ENCODE measurements around the gene USP7. TPM values are rescaled to one million over a fixed set of nuclear protein-coding genes. Genes with fewer than 3 reads are reported as not detected.

Gene USP7
- polyA plus RNA-seq, 1 of the 3 experiments (the other 2 are of a cell fraction), result 8.6 TPM

DNA sequence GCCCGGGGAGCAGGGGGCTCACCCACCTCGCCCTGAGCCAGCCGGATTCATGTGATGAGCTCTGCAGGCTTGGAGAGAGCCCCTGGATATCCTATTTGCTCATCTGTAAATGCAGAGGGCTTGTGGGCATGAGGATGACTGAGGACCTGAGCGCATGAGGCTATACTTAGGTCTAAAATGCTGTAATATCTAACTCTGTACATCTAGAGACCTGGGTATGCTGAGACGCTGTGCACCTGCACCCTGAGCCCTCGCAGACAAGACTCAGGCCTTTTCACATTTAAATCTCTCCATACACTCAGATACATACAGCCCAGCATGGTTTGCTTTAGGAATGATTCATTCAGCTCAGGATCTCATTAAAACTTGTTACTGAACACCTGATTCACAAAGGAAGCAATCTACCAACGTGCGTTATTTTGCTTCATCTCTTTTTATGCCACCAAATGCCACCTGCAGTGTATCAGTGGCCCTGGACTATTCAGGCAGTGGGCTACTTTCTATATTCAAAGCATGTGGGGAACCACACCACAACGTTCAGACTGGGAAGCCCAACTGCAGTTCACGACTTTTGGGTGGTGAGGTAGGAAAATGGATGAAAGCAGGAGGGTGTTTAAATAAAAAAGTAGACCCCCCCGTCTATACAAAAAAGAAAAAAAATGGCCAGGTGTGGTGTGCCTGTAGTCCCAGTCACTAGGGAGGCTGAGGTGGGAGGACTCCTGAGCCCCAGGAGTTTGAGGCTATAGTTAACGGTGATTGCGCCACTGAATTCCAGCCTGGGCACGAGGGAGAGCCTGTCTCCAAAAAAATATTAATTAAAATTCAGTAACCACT, 12.0 kb downstream of the USP7 start:
- H3F3A ChIP-seq (replicated peaks; ENCODE audit: insufficient read depth), result peaks cover 3% of the 10 kb centered on the region
- H4K20me1 ChIP-seq (ENCODE audit: insufficient read depth), result peaks cover 95% of the 10 kb centered on the region
- H3K4me1 ChIP-seq (ENCODE audit: control insufficient read depth in 1 of 2, insufficient read depth in 2 of 2, low read depth in 1 of 2, low read length in 1 of 2), result peaks cover 21 to 55% of the 10 kb centered on the region in 2 experiments
- 85% methylated on average over 13 of the region's 14 CpGs for WGBS (ENCODE audit: low lambda C conversion rate)
- peak overlapping the region in 1 of 2 experiments; percentile 14; a peak in 1 of 4 replicates for H3K27ac ChIP-seq (ENCODE audit: low read depth in 2 of 2, low read length in 1 of 2)
- TF ChIP-seq USF1 (IDR thresholded peaks at IDR 0.05; ENCODE audit: borderline replicate concordance, low read depth) (no peak), FOSL2 (IDR thresholded peaks at IDR 0.05; ENCODE audit: borderline replicate concordance, low read depth) (no peak), GATA2 (CRISPR knock-in tag; IDR thresholded peaks at IDR 0.05) (no peak), FOXM1 (IDR thresholded peaks at IDR 0.05; ENCODE audit: low read depth) (no peak), CTCF (IDR thresholded peaks at IDR 0.05) (no peak), ELF1 (IDR thresholded peaks at IDR 0.05) (no peak), ZBTB33 (IDR thresholded peaks at IDR 0.05; ENCODE audit: borderline replicate concordance, low read depth) (no peak), GABPA (IDR thresholded peaks at IDR 0.05; ENCODE audit: low read depth) (no peak), YY1 (IDR thresholded peaks at IDR 0.05; ENCODE audit: low read depth) (no peak)
- CTCF ChIA-PET, result interaction anchor here (2.0 to 7.4 kb wide), 4 partner anchors 12 to 61 kb away, joined by 6 to 59 read pairs (median 7); no protein-coding TSS in a partner anchor
- H3K36me3 ChIP-seq (replicated peaks in 1 of 2; ENCODE audit: control insufficient read depth in 1 of 2, insufficient read depth in 2 of 2, low read length in 1 of 2), result no peaks in the 10 kb centered on the region
- H2AFZ ChIP-seq (ENCODE audit: low read depth), result no peak overlapping the region
- no peaks in the 10 kb centered on the region for H3K9me2 ChIP-seq
- H3K27me3 ChIP-seq (ENCODE audit: insufficient read depth), result no peaks in the 10 kb centered on the region
- no peaks in the 10 kb centered on the region for H3K9me3 ChIP-seq
- no peak for DNase-seq
- no peak overlapping the region for H3K4me3 ChIP-seq (ENCODE audit: low read depth in 2 of 2, low read length in 1 of 2)
- POLR2A ChIA-PET, result no interaction called here
- peaks cover 93% of the 10 kb centered on the region for H3K79me2 ChIP-seq (ENCODE audit: insufficient read depth)
- no peak overlapping the region for H3K9ac ChIP-seq
- 0 out of 2 replicates have a peak overlapping the region, but pooled peaks have one; percentile 19 for H3K4me2 ChIP-seq

- peaks cover 95% of the 10 kb centered on the region for H4K20me1 ChIP-seq (ENCODE audit: insufficient read depth)
- TF ChIP-seq RXRA (IDR thresholded peaks at IDR 0.05; ENCODE audit: borderline replicate concordance, low read depth) (no peak), FOSL2 (IDR thresholded peaks at IDR 0.05; ENCODE audit: borderline replicate concordance, low read depth) (no peak), USF2 (IDR thresholded peaks at IDR 0.05; ENCODE audit: borderline replicate concordance, low read depth, low read length) (no peak), EZH2phosphoT487 (IDR thresholded peaks at IDR 0.05; ENCODE audit: borderline replicate concordance, low read depth) (no peak), CHD2 (IDR thresholded peaks at IDR 0.05; ENCODE audit: low read length, partially characterized antibody) (no peak), POLR2AphosphoS5 (IDR thresholded peaks at IDR 0.05; ENCODE audit: low read depth, low read length) (no peak), YY1 (IDR thresholded peaks at IDR 0.05; ENCODE audit: low read depth) (no peak), TAF1 (IDR thresholded peaks at IDR 0.05; ENCODE audit: borderline replicate concordance, low read depth, low read length) (no peak), SIN3A (IDR thresholded peaks at IDR 0.05; ENCODE audit: borderline replicate concordance, low read depth, low read length) (no peak), MXI1 (IDR thresholded peaks at IDR 0.05; ENCODE audit: low read depth, low read length) (no peak), FOXM1 (IDR thresholded peaks at IDR 0.05; ENCODE audit: low read depth) (no peak), FOXJ3 (CRISPR knock-in tag; IDR thresholded peaks at IDR 0.05) (no peak)
Measured at GRCh38 chr16:8950580-8951077, 13.1 kb downstream of the USP7 start.

More at GRCh38 chr16:8950580-8951077, 13.1 kb downstream of the USP7 start:
- Histone ChIP-seq H3F3A (replicated peaks; ENCODE audit: insufficient read depth) (peaks cover 3% of the 10 kb centered on the region), H2AFZ (ENCODE audit: low read depth) (no peak overlapping the region), H3K27me3 (ENCODE audit: insufficient read depth) (no peaks in the 10 kb centered on the region), H3K4me2 (no peak overlapping the region), H3K4me1 (ENCODE audit: control insufficient read depth in 1 of 2, insufficient read depth in 2 of 2, low read depth in 1 of 2, low read length in 1 of 2) (peaks cover 14 to 46% of the 10 kb centered on the region in 2 experiments; a peak in 3 of 4 replicates), H3K36me3 (replicated peaks in 1 of 2; ENCODE audit: control insufficient read depth in 1 of 2, insufficient read depth in 2 of 2, low read length in 1 of 2) (no peaks in the 10 kb centered on the region), H3K9me3 (no peaks in the 10 kb centered on the region), H3K9me2 (no peaks in the 10 kb centered on the region), H3K79me2 (ENCODE audit: insufficient read depth) (peaks cover 93% of the 10 kb centered on the region), H3K27ac (ENCODE audit: low read depth in 2 of 2, low read length in 1 of 2) (peak overlapping the region in 1 of 2 experiments; percentile 20; a peak in 1 of 4 replicates), H3K4me3 (ENCODE audit: low read depth in 2 of 2, low read length in 1 of 2) (no peak overlapping the region), H3K9ac (no peak overlapping the region)
- ChIA-PET POLR2A (no interaction called here), CTCF (interaction anchor here (0.7 to 7.4 kb wide), 5 partner anchors 10 to 70 kb away, joined by 3 to 59 read pairs (median 6); no protein-coding TSS in a partner anchor)
- no peak for DNase-seq
- WGBS (ENCODE audit: low lambda C conversion rate), result 86% methylated on average over 10 of the region's 11 CpGs
